ENCODE data around the gene SSBP2. TPM values are rescaled to one million over a fixed set of nuclear protein-coding genes. Genes with fewer than 3 reads are reported as not detected.

Gene SSBP2
- total and polyA plus RNA-seq, 2 donors (not counting 1 experiment from before 2014, with no cell fraction given), result 44.4 to 63.1 TPM

- Histone ChIP-seq H3K36me3 (ENCODE audit: control insufficient read depth, insufficient read depth, low read length) (no peaks in the 10 kb centered on the region), H4K20me1 (ENCODE audit: control insufficient read depth, extremely low read depth, insufficient read depth, low read length) (no peaks in the 10 kb centered on the region), H3K4me2 (ENCODE audit: extremely low read depth, insufficient read depth, low read length) (no peak overlapping the region), H3K27me3 (ENCODE audit: control insufficient read depth, insufficient read depth, low read length) (no peaks in the 10 kb centered on the region), H2AFZ (ENCODE audit: low read length) (no peak overlapping the region), H3K9ac (ENCODE audit: insufficient read depth, low read length) (no peak overlapping the region), H3K4me1 (ENCODE audit: control insufficient read depth, extremely low read depth, insufficient read depth, low read length) (no peaks in the 10 kb centered on the region), H3K79me2 (ENCODE audit: control insufficient read depth, insufficient read depth, low read length) (no peaks in the 10 kb centered on the region), H3K27ac (ENCODE audit: insufficient read depth, low read length) (no peak overlapping the region), H3K4me3 (replicated peaks in 1 of 4; ENCODE audit: control extremely low read depth in 1 of 4, insufficient read depth in 1 of 4, low read depth in 3 of 4, low read length in 4 of 4) (no peak overlapping the region), H3K9me3 (ENCODE audit: control insufficient read depth, insufficient read depth, low read depth, low read length) (no peaks in the 10 kb centered on the region)
- TF ChIP-seq CTCF (conservative IDR thresholded peaks at IDR 0.05 in 1 of 2, IDR thresholded peaks at IDR 0.05 in 1 of 2; ENCODE audit: low read depth in 1 of 2, low read length in 2 of 2) (no peak), EZH2 (IDR thresholded peaks at IDR 0.05; ENCODE audit: low read length, missing control alignments) (no peak)
- DNase-seq (ENCODE audit: low read depth in 2 of 2), result no peak
Measured at GRCh38 chr5:81761970-81762369, 11.1 kb upstream of the SSBP2 start.

- no peak overlapping the region for H3K4me2 ChIP-seq (ENCODE audit: extremely low read depth, insufficient read depth, low read length)
- H3K4me3 ChIP-seq (replicated peaks in 1 of 4; ENCODE audit: control extremely low read depth in 1 of 4, insufficient read depth in 1 of 4, low read depth in 3 of 4, low read length in 4 of 4), result no peak overlapping the region
- H3K27ac ChIP-seq (ENCODE audit: insufficient read depth, low read length), result no peak overlapping the region
- no peaks in the 10 kb centered on the region for H3K9me3 ChIP-seq (ENCODE audit: control insufficient read depth, insufficient read depth, low read depth, low read length)
- H4K20me1 ChIP-seq (ENCODE audit: control insufficient read depth, extremely low read depth, insufficient read depth, low read length), result no peaks in the 10 kb centered on the region
- no peak overlapping the region for H2AFZ ChIP-seq (ENCODE audit: low read length)
- no peaks in the 10 kb centered on the region for H3K4me1 ChIP-seq (ENCODE audit: control insufficient read depth, extremely low read depth, insufficient read depth, low read length)
- H3K36me3 ChIP-seq (ENCODE audit: control insufficient read depth, insufficient read depth, low read length), result no peaks in the 10 kb centered on the region
- no peak for TF ChIP-seq CTCF (conservative IDR thresholded peaks at IDR 0.05 in 1 of 2, IDR thresholded peaks at IDR 0.05 in 1 of 2; ENCODE audit: low read depth in 1 of 2, low read length in 2 of 2)
- TF ChIP-seq EZH2 (IDR thresholded peaks at IDR 0.05; ENCODE audit: low read length, missing control alignments), result no peak
- DNase-seq (ENCODE audit: low read depth in 2 of 2), result no peak
- H3K9ac ChIP-seq (ENCODE audit: insufficient read depth, low read length), result no peak overlapping the region
- no peaks in the 10 kb centered on the region for H3K27me3 ChIP-seq (ENCODE audit: control insufficient read depth, insufficient read depth, low read length)
- no peaks in the 10 kb centered on the region for H3K79me2 ChIP-seq (ENCODE audit: control insufficient read depth, insufficient read depth, low read length)
Measured at GRCh38 chr5:81761270-81761669, 10.4 kb upstream of the SSBP2 start.

GRCh38 chr5:81760521-81760920, 9.6 kb upstream of the SSBP2 start:
- Histone ChIP-seq H4K20me1 (ENCODE audit: control insufficient read depth, extremely low read depth, insufficient read depth, low read length) (no peaks in the 10 kb centered on the region), H3K4me3 (replicated peaks in 1 of 4; ENCODE audit: control extremely low read depth in 1 of 4, insufficient read depth in 1 of 4, low read depth in 3 of 4, low read length in 4 of 4) (no peak overlapping the region), H3K4me1 (ENCODE audit: control insufficient read depth, extremely low read depth, insufficient read depth, low read length) (peaks cover 1% of the 10 kb centered on the region), H3K36me3 (ENCODE audit: control insufficient read depth, insufficient read depth, low read length) (no peaks in the 10 kb centered on the region), H3K4me2 (ENCODE audit: extremely low read depth, insufficient read depth, low read length) (no peak overlapping the region), H3K9me3 (ENCODE audit: control insufficient read depth, insufficient read depth, low read depth, low read length) (no peaks in the 10 kb centered on the region), H2AFZ (ENCODE audit: low read length) (no peak overlapping the region), H3K9ac (ENCODE audit: insufficient read depth, low read length) (no peak overlapping the region), H3K27ac (ENCODE audit: insufficient read depth, low read length) (no peak overlapping the region), H3K27me3 (ENCODE audit: control insufficient read depth, insufficient read depth, low read length) (no peaks in the 10 kb centered on the region), H3K79me2 (ENCODE audit: control insufficient read depth, insufficient read depth, low read length) (no peaks in the 10 kb centered on the region)
- no peak for TF ChIP-seq EZH2 (IDR thresholded peaks at IDR 0.05; ENCODE audit: low read length, missing control alignments)
- TF ChIP-seq CTCF (conservative IDR thresholded peaks at IDR 0.05 in 1 of 2, IDR thresholded peaks at IDR 0.05 in 1 of 2; ENCODE audit: low read depth in 1 of 2, low read length in 2 of 2), result no peak
- no peak for DNase-seq (ENCODE audit: low read depth in 2 of 2)
